Colonic mucosa (tissue), 4 donors: Measurements from ENCODE around the gene MAP7D1. TPM values are rescaled to one million over a fixed set of nuclear protein-coding genes. Genes with fewer than 3 reads are reported as not detected.

Experiments
- DNase-seq: peaks from one replicate; pipeline ENCODE4 v3.0.0-alpha.2; 2020
- H3K27ac ChIP-seq: fragments of 200-600 bp; one replicate; pipeline ENCODE4 v1.8.0; 2021
- H3K27me3 ChIP-seq: fragments of 200-600 bp; one replicate; pipeline ENCODE4 v1.8.0; 2021
- H3K36me3 ChIP-seq: fragments of 200-600 bp; one replicate; pipeline ENCODE4 v1.8.0; 2021
- H3K4me1 ChIP-seq: fragments of 200-600 bp; one replicate; pipeline ENCODE4 v1.8.0; 2021; ENCODE audit warnings: mild to moderate bottlenecking
- H3K4me3 ChIP-seq: fragments of 200-600 bp; one replicate; pipeline ENCODE4 v1.8.0; 2021
- H3K9ac ChIP-seq, 2 donors: one replicate each; pipeline ENCODE4 v1.7.0; 2013; ENCODE audit warnings: control low read depth in 2 of 2, low read depth in 2 of 2, low read length in 2 of 2
- H3K9me3 ChIP-seq: fragments of 200-600 bp; one replicate; pipeline ENCODE4 v1.8.0; 2021
- intact Hi-C: fragments of 100-400 bp; cut with DNase I; formaldehyde crosslinking; loops from one replicate; pipeline ENCODE4 v1.14.1; 2022
- total RNA-seq, 2 donors: library from RNA; stranded (reverse); fragmentation: NEBNext Ultra II Directional in 1 of 2; extraction: Animal tissue kit (Norgen Biotek cat#: 25700) in 1 of 2; gene quantifications; one replicate each; pipeline ENCODE4 v1.2.1, GENCODE V29; 2021
- TF ChIP-seq, protein P1 (sequence below): fragments of 200-600 bp; IDR thresholded peaks from one replicate; pipeline ENCODE4 v1.8.0; 2022; ENCODE audit warnings: antibody characterized with exemption, mild to moderate bottlenecking
- donor health status: healthy.
- donor health status: DM: no; HTN: no; CAD: no.
- donor health status: DM: no; HTN: no; CAD: no.

MAP7D1 gene
- total RNA-seq, 2 donors from 2014 or later, result 37.7 to 50.0 TPM

DNA sequence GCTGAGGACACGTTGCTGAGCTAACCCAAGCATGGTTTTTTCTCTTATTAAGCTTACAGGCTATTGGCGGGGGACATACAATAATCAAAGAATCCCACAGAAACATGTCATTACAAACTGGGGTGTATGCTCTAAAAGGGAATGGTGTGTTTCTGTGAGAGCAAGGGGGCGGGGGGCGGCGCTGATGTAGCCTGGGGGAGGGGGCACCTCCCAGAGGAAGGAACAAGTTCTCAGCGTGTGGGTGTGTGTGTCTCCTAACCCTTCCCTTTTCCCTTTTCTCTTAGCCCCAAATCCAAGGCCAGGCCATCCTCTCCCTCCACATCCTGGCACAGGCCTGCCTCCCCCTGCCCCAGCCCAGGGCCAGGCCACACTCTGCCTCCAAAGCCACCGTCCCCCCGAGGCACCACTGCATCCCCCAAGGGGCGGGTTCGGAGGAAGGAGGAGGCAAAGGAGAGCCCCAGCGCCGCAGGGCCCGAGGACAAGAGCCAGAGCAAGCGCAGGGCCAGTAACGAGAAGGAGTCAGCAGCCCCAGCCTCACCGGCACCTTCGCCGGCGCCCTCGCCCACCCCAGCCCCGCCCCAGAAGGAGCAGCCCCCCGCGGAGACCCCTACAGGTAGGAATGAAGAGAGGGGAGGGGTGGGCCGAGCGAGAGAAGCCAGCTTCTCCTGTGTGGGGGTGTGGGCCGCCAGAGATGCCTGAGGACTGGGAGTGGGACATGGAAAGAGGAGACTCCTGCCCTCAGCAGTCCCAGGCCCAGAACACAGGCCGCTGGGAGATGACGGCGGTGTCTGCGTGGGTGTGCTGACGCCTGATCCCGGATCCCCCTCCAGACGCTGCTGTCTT is 21.9 kb downstream of the MAP7D1 start:
- no peak for DNase-seq
- H3K4me3 ChIP-seq, result peak overlapping the region; percentile 30
- TF ChIP-seq, protein P1, sequence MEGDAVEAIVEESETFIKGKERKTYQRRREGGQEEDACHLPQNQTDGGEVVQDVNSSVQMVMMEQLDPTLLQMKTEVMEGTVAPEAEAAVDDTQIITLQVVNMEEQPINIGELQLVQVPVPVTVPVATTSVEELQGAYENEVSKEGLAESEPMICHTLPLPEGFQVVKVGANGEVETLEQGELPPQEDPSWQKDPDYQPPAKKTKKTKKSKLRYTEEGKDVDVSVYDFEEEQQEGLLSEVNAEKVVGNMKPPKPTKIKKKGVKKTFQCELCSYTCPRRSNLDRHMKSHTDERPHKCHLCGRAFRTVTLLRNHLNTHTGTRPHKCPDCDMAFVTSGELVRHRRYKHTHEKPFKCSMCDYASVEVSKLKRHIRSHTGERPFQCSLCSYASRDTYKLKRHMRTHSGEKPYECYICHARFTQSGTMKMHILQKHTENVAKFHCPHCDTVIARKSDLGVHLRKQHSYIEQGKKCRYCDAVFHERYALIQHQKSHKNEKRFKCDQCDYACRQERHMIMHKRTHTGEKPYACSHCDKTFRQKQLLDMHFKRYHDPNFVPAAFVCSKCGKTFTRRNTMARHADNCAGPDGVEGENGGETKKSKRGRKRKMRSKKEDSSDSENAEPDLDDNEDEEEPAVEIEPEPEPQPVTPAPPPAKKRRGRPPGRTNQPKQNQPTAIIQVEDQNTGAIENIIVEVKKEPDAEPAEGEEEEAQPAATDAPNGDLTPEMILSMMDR, result no peak
- H3K36me3 ChIP-seq, result peaks cover 12% of the 10 kb centered on the region
- intact Hi-C loops, result no loop called here
- no peaks in the 10 kb centered on the region for H3K27me3 ChIP-seq
- peak overlapping the region; percentile 69 for H3K27ac ChIP-seq
- H3K4me1 ChIP-seq, result no peaks in the 10 kb centered on the region
- no peaks in the 10 kb centered on the region for H3K9me3 ChIP-seq
- peak overlapping the region in 1 of 2 donors; percentile 26 for H3K9ac ChIP-seq

DNA sequence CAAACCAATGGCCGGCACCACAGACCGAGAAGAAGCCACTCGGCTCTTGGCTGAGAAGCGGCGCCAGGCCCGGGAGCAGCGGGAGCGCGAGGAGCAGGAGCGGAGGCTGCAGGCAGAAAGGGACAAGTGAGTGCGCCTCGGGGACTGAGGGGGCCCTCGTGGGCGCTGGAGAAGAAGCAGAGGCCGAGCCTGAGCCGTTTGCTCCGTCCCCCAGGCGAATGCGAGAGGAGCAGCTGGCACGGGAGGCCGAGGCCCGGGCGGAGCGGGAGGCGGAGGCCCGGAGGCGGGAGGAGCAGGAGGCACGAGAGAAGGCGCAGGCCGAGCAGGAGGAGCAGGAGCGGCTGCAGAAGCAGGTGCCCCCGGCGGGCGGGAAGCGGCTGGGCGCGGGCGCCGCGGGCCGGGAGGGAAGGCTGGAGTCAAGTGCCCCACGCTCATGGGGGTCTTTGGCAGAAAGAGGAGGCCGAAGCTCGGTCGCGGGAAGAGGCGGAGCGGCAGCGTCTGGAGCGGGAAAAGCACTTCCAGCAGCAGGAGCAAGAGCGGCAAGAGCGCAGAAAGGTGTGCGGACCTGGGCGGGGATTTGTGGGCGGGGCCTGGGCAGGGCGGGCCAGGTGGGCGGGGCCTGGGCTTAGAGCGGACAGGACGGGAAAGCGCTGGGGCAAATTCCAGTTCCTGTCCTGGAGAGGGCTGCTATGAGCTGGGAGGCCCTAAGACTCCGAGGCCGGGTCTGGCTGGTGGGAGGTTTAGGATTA is 22.7 kb downstream of the MAP7D1 start:
- no peaks in the 10 kb centered on the region for H3K9me3 ChIP-seq
- H3K27ac ChIP-seq, result peak overlapping the region; percentile 69
- H3K9ac ChIP-seq, result peak overlapping the region; percentile 57 to 66
- no peaks in the 10 kb centered on the region for H3K4me1 ChIP-seq
- TF ChIP-seq, protein P1, result no peak
- peaks cover 4% of the 10 kb centered on the region for H3K36me3 ChIP-seq
- peak; percentile 93 for DNase-seq
- no peaks in the 10 kb centered on the region for H3K27me3 ChIP-seq
- peak overlapping the region; percentile 30 for H3K4me3 ChIP-seq
- intact Hi-C loops, result no loop called here

DNA sequence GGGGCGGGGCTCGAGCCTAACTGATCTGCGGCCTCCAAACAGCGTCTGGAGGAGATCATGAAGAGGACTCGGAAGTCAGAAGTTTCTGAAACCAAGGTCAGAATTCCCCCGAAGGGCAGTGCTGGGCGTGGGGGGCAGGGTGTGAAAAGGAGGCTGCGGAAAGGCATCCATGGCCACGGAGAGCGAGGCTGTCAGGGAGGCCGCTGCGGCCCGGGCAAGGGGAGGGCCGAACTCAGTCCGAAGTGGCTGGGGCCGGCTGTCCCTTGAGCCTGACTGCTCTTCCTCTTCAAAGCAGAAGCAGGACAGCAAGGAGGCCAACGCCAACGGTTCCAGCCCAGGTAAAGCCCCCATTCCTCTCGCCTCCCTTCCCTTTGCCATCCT is 23.2 kb downstream of the MAP7D1 start:
- H3K27me3 ChIP-seq, result no peaks in the 10 kb centered on the region
- H3K9ac ChIP-seq, result peak overlapping the region in 1 of 2 donors; percentile 66
- no peak overlapping the region for H3K4me3 ChIP-seq
- TF ChIP-seq, protein P1, result no peak
- no peaks in the 10 kb centered on the region for H3K4me1 ChIP-seq
- peaks cover 4% of the 10 kb centered on the region for H3K36me3 ChIP-seq
- peak overlapping the region; percentile 69 for H3K27ac ChIP-seq
- DNase-seq, result no peak
- intact Hi-C loops, result no loop called here
- H3K9me3 ChIP-seq, result no peaks in the 10 kb centered on the region

DNA sequence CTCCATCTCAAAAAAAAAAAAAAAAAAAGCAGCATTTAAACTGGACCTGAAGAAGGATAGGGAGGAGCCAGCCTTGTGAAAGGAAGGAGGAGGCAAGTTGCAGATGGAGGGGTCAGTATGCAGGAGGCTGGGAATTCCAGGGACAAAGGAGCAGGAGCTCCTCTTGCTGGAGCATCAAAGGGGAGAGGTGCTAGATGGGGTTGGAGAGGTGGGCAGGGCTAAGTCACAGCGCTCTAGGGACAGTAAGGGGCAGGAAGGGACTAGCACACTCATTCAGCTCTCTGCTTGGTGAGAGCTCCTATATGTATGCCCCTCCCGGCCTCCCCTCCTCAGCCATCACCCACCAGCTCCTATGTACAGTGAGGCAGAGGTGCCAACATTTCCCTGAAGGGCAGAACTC is 26.8 kb downstream of the MAP7D1 start:
- Histone ChIP-seq H3K4me3 (no peak overlapping the region), H3K27ac (peak overlapping the region; percentile 11), H3K36me3 (no peaks in the 10 kb centered on the region), H3K9ac (no peak overlapping the region), H3K27me3 (no peaks in the 10 kb centered on the region), H3K4me1 (peaks cover 2% of the 10 kb centered on the region), H3K9me3 (no peaks in the 10 kb centered on the region)
- TF ChIP-seq, protein P1, result no peak
- DNase-seq, result no peak
- intact Hi-C loops, result loop anchor here (10.0 kb wide), 1 partner anchor 102 kb away; no protein-coding TSS in a partner anchor

DNA sequence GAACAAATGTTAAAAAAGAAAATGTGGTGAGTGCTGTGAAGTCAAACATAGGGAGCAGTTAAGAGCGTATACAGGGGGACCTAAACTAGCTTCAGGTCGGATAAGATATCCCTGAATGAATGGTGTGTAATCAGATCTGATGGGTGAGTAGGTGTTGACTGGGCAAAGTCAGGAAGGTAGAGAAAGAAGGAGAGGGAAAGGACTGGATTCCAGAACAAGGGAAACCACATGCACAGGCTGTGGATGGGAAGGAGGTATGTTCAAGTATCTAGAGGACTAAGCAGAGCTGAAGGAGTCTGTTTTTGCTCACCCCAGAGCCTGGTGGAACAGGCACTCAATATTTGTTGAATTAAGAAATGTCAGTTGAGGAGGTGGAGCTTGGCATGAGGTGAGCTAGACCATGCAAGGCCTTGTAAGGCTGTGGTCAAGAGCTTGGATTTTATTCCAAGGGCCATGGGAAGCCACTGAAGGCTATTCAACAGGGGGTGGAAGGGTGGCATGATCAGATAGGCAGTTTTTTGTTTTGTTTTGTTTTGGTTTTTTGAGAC is 27.4 kb downstream of the MAP7D1 start:
- TF ChIP-seq, protein P1, result no peak
- no peak overlapping the region for H3K4me3 ChIP-seq
- no peaks in the 10 kb centered on the region for H3K27me3 ChIP-seq
- peak overlapping the region; percentile 11 for H3K27ac ChIP-seq
- H3K36me3 ChIP-seq, result no peaks in the 10 kb centered on the region
- no peak overlapping the region for H3K9ac ChIP-seq
- intact Hi-C loops, result loop anchor here (10.0 kb wide), 1 partner anchor 101 kb away; no protein-coding TSS in a partner anchor
- no peak for DNase-seq
- peaks cover 6% of the 10 kb centered on the region for H3K4me1 ChIP-seq
- no peaks in the 10 kb centered on the region for H3K9me3 ChIP-seq
